Suprapubic skin (tissue), 4 donors: ENCODE data around the gene ZFAND3. TPM values are rescaled to one million over a fixed set of nuclear protein-coding genes. Genes with fewer than 3 reads are reported as not detected.

Experiments used
- DNase-seq, 2 donors: peaks; one replicate each; pipeline ENCODE4 v3.0.0-alpha.2; 2019; ENCODE audit warnings: low spot score in 2 of 2
- H3K27ac ChIP-seq: fragments of 200-600 bp; sonication (generic); one replicate; pipeline ENCODE4 v1.5.1; 2019
- H3K27me3 ChIP-seq: fragments of 200-600 bp; sonication (generic); one replicate; pipeline ENCODE4 v1.5.1; 2019
- H3K36me3 ChIP-seq: fragments of 200-600 bp; sonication (generic); one replicate; pipeline ENCODE4 v1.5.1; 2019
- H3K4me1 ChIP-seq: fragments of 200-600 bp; sonication (generic); one replicate; pipeline ENCODE4 v1.5.1; 2019
- H3K4me3 ChIP-seq: fragments of 200-600 bp; sonication (generic); one replicate; pipeline ENCODE4 v1.5.1; 2019; ENCODE audit warnings: mild to moderate bottlenecking
- H3K9me3 ChIP-seq: fragments of 200-600 bp; sonication (generic); one replicate; pipeline ENCODE4 v1.5.1; 2019
- CTCF ChIP-seq, 2 donors: fragments of 200-600 bp in 1 of 2; fragments of 450-650 bp in 1 of 2; sonication (generic) in 1 of 2; IDR thresholded peaks; one replicate each; pipeline ENCODE4 v1.5.1; 2016 to 2019; ENCODE audit warnings: antibody characterized with exemption in 2 of 2, mild to moderate bottlenecking in 1 of 2, moderate library complexity in 1 of 2
- EP300 ChIP-seq: sonication (generic); formaldehyde crosslinking; IDR thresholded peaks from one replicate; pipeline ENCODE4 v1.6.1; 2017; ENCODE audit warnings: antibody characterized with exemption
- POLR2A ChIP-seq, 2 donors: fragments of 450-650 bp; IDR thresholded peaks; one replicate each; pipeline ENCODE4 v1.6.1; 2017; ENCODE audit warnings: antibody characterized with exemption in 2 of 2, mild to moderate bottlenecking in 2 of 2, moderate library complexity in 2 of 2
- POLR2AphosphoS5 ChIP-seq, 3 donors: sonication (generic); formaldehyde crosslinking; IDR thresholded peaks; one replicate each; pipeline ENCODE4 v1.6.1; 2017; ENCODE audit warnings: antibody characterized with exemption in 3 of 3
- WGBS: methylation state at CpG from one replicate; pipeline ENCODE4 v1.1.5; 2018; 5-methylcytosine and 5-hydroxymethylcytosine counted together
- total RNA-seq, 4 donors: library from RNA; depleted of rRNA; stranded (reverse); fragments of >200 nt; gene quantifications; one replicate each; pipeline ENCODE4 v1.1.0, GENCODE V29; 2016

Gene ZFAND3
- total RNA-seq, 4 donors from 2014 or later: 31.1 to 41.0 (median 36.3) TPM

- no peaks in the 10 kb centered on the region for H3K36me3 ChIP-seq
- DNase-seq: no peak
- no peak overlapping the region for H3K27ac ChIP-seq
- 84% methylated on average over 4 of the region's 4 CpGs for WGBS
- H3K4me1 ChIP-seq: no peaks in the 10 kb centered on the region
- no peak overlapping the region for H3K4me3 ChIP-seq
- H3K9me3 ChIP-seq: no peaks in the 10 kb centered on the region
- H3K27me3 ChIP-seq: no peaks in the 10 kb centered on the region
- no peak for TF ChIP-seq CTCF (IDR thresholded peaks at IDR 0.05)
- TF ChIP-seq POLR2A (IDR thresholded peaks at IDR 0.05): no peak
- no peak for TF ChIP-seq POLR2AphosphoS5 (IDR thresholded peaks at IDR 0.05)
- TF ChIP-seq EP300: no peak
Observed at GRCh38 chr6:37971711-37972390, 152.3 kb downstream of the ZFAND3 start.

- DNase-seq: no peak
- Histone ChIP-seq H3K36me3 (no peaks in the 10 kb centered on the region), H3K4me1 (no peaks in the 10 kb centered on the region), H3K4me3 (no peak overlapping the region), H3K27ac (no peak overlapping the region), H3K27me3 (no peaks in the 10 kb centered on the region), H3K9me3 (no peaks in the 10 kb centered on the region)
- TF ChIP-seq EP300 (no peak), CTCF (IDR thresholded peaks at IDR 0.05) (no peak), POLR2AphosphoS5 (IDR thresholded peaks at IDR 0.05) (no peak), POLR2A (IDR thresholded peaks at IDR 0.05) (no peak)
- 89% methylated on average over 1 of the region's 1 CpG for WGBS
Observed at GRCh38 chr6:37972994-37973757, 153.6 kb downstream of the ZFAND3 start.

- H3K4me3 ChIP-seq: no peak overlapping the region
- no peaks in the 10 kb centered on the region for H3K9me3 ChIP-seq
- no peak for DNase-seq
- H3K36me3 ChIP-seq: no peaks in the 10 kb centered on the region
- no peak for TF ChIP-seq POLR2A (IDR thresholded peaks at IDR 0.05)
- no peak for TF ChIP-seq CTCF (IDR thresholded peaks at IDR 0.05)
- no peak for TF ChIP-seq EP300
- no peak for TF ChIP-seq POLR2AphosphoS5 (IDR thresholded peaks at IDR 0.05)
- H3K27ac ChIP-seq: no peak overlapping the region
- H3K27me3 ChIP-seq: no peaks in the 10 kb centered on the region
- peaks cover 4% of the 10 kb centered on the region for H3K4me1 ChIP-seq
- WGBS: 95% methylated on average over 4 of the region's 4 CpGs
Observed at GRCh38 chr6:37974381-37974780, 154.9 kb downstream of the ZFAND3 start.

- TF ChIP-seq CTCF (IDR thresholded peaks at IDR 0.05): no peak
- TF ChIP-seq POLR2A (IDR thresholded peaks at IDR 0.05): no peak
- TF ChIP-seq EP300: no peak
- no peak for TF ChIP-seq POLR2AphosphoS5 (IDR thresholded peaks at IDR 0.05)
- H3K27me3 ChIP-seq: no peaks in the 10 kb centered on the region
- peaks cover 9% of the 10 kb centered on the region for H3K4me1 ChIP-seq
- no peak for DNase-seq
- H3K36me3 ChIP-seq: no peaks in the 10 kb centered on the region
- H3K9me3 ChIP-seq: no peaks in the 10 kb centered on the region
- H3K27ac ChIP-seq: no peak overlapping the region
- H3K4me3 ChIP-seq: no peak overlapping the region
- 93% methylated on average over 1 of the region's 1 CpG for WGBS
Observed at GRCh38 chr6:37974943-37975342, 155.4 kb downstream of the ZFAND3 start.

GRCh38 chr6:37977715-37978114, 158.2 kb downstream of the ZFAND3 start:
- Histone ChIP-seq H3K9me3 (no peaks in the 10 kb centered on the region), H3K36me3 (no peaks in the 10 kb centered on the region), H3K27ac (no peak overlapping the region), H3K4me3 (no peak overlapping the region), H3K27me3 (no peaks in the 10 kb centered on the region), H3K4me1 (peaks cover 25% of the 10 kb centered on the region)
- TF ChIP-seq POLR2A (IDR thresholded peaks at IDR 0.05) (no peak), EP300 (no peak), CTCF (IDR thresholded peaks at IDR 0.05) (no peak), POLR2AphosphoS5 (IDR thresholded peaks at IDR 0.05) (no peak)
- DNase-seq: no peak
- WGBS: 65% methylated on average over 3 of the region's 3 CpGs
